ENCODE measurements around the gene PCSK4.

PCSK4 gene

GRCh38 chr19:1529430-1529816 is 39.3 kb upstream of the PCSK4 start:
- H3K4me3 ChIP-seq (ENCODE audit: low read depth, low read length) = no peak overlapping the region
- no peak for TF ChIP-seq CTCF (IDR thresholded peaks at IDR 0.05; ENCODE audit: borderline replicate concordance, insufficient read depth, low read depth, low read length)

GRCh38 chr19:1528596-1529429 is 38.7 kb upstream of the PCSK4 start:
- H3K4me3 ChIP-seq (ENCODE audit: low read depth, low read length) = no peak overlapping the region
- no peak for TF ChIP-seq CTCF (IDR thresholded peaks at IDR 0.05; ENCODE audit: borderline replicate concordance, insufficient read depth, low read depth, low read length)

- no peak for TF ChIP-seq CTCF (IDR thresholded peaks at IDR 0.05; ENCODE audit: borderline replicate concordance, insufficient read depth, low read depth, low read length)
- no peak overlapping the region for H3K4me3 ChIP-seq (ENCODE audit: low read depth, low read length)
Observed at GRCh38 chr19:1527650-1528309, 37.6 kb upstream of the PCSK4 start.

- TF ChIP-seq CTCF (IDR thresholded peaks at IDR 0.05; ENCODE audit: borderline replicate concordance, insufficient read depth, low read depth, low read length) = no peak
- H3K4me3 ChIP-seq (ENCODE audit: low read depth, low read length) = no peak overlapping the region
Observed at GRCh38 chr19:1526979-1527649, 37.0 kb upstream of the PCSK4 start.

- no peak for TF ChIP-seq CTCF (IDR thresholded peaks at IDR 0.05; ENCODE audit: borderline replicate concordance, insufficient read depth, low read depth, low read length)
Observed at GRCh38 chr19:1526066-1526778, 36.1 kb upstream of the PCSK4 start.

GRCh38 chr19:1525343-1525742 is 35.2 kb upstream of the PCSK4 start:
- no peak overlapping the region for H3K4me3 ChIP-seq (ENCODE audit: low read depth, low read length)
- no peak for TF ChIP-seq CTCF (IDR thresholded peaks at IDR 0.05; ENCODE audit: borderline replicate concordance, insufficient read depth, low read depth, low read length)

More at GRCh38 chr19:1526066-1526778, 36.1 kb upstream of the PCSK4 start:
- H3K4me3 ChIP-seq (ENCODE audit: low read depth, low read length) = no peak overlapping the region

All from GM12875 (cell line).